ENCODE data around the gene ITGA6. TPM values are rescaled to one million over a fixed set of nuclear protein-coding genes. Genes with fewer than 3 reads are reported as not detected.

The ITGA6 gene
- total RNA-seq, 2 experiments from 2014 or later = 0.38 TPM; not detected in 1

- DNase-seq (ENCODE audit: low spot score) = no peak
- no peaks in the 10 kb centered on the region for H3K4me1 ChIP-seq (ENCODE audit: insufficient read depth, low read length, poor library complexity, severe bottlenecking)
- H3K27ac ChIP-seq (ENCODE audit: low read depth, low read length, poor library complexity, severe bottlenecking) = no peak overlapping the region
- no peaks in the 10 kb centered on the region for H3K79me2 ChIP-seq (ENCODE audit: insufficient read depth, low read depth, low read length)
- no peaks in the 10 kb centered on the region for H3K9me2 ChIP-seq (ENCODE audit: insufficient read depth, low read length)
- no peaks in the 10 kb centered on the region for H3K36me3 ChIP-seq (ENCODE audit: insufficient read depth, low read length)
- H4K20me1 ChIP-seq (ENCODE audit: insufficient read depth, low read length) = no peaks in the 10 kb centered on the region
- POLR2A ChIA-PET = no interaction called here
- CTCF ChIA-PET (ENCODE audit: unreplicated experiment) = no interaction called here
- BruUV-seq (replicated peaks) = no TSS peak
- no peak overlapping the region for H2AFZ ChIP-seq (ENCODE audit: low read length)
- H3K4me2 ChIP-seq (ENCODE audit: low read length) = no peak overlapping the region
- TF ChIP-seq EZH2phosphoT487 (IDR thresholded peaks at IDR 0.05; ENCODE audit: borderline replicate concordance, low read depth, low read length) (no peak), CTCF (conservative IDR thresholded peaks at IDR 0.05; ENCODE audit: low read length) (no peak)
- no peaks in the 10 kb centered on the region for H3K9me3 ChIP-seq (ENCODE audit: low read length)
- intact Hi-C loops (cut with micrococcal nuclease; ENCODE audit: unreplicated experiment) = loop anchor here (5.0 kb wide), 1 partner anchor 37 kb away; no protein-coding TSS in a partner anchor
- no peak overlapping the region for H3K4me3 ChIP-seq (ENCODE audit: low read depth, low read length, poor library complexity, severe bottlenecking)
These were observed 2.0 kb upstream of the ITGA6 start for GRCh38 chr2:172425336-172425735.

GRCh38 chr2:172426635-172427255, 641 bp upstream of the ITGA6 start:
- H3K9me3 ChIP-seq (ENCODE audit: low read length) = no peaks in the 10 kb centered on the region
- H3K79me2 ChIP-seq (ENCODE audit: insufficient read depth, low read depth, low read length) = no peaks in the 10 kb centered on the region
- no peaks in the 10 kb centered on the region for H3K36me3 ChIP-seq (ENCODE audit: insufficient read depth, low read length)
- no peak overlapping the region for H3K27ac ChIP-seq (ENCODE audit: low read depth, low read length, poor library complexity, severe bottlenecking)
- no peaks in the 10 kb centered on the region for H3K4me1 ChIP-seq (ENCODE audit: insufficient read depth, low read length, poor library complexity, severe bottlenecking)
- no peak for TF ChIP-seq EZH2phosphoT487 (IDR thresholded peaks at IDR 0.05; ENCODE audit: borderline replicate concordance, low read depth, low read length)
- TF ChIP-seq CTCF (conservative IDR thresholded peaks at IDR 0.05; ENCODE audit: low read length) = no peak
- no peak for DNase-seq (ENCODE audit: low spot score)
- intact Hi-C loops (cut with micrococcal nuclease; ENCODE audit: unreplicated experiment) = loop anchor here (5.0 kb wide), 1 partner anchor 36 kb away; no protein-coding TSS in a partner anchor
- no peaks in the 10 kb centered on the region for H3K9me2 ChIP-seq (ENCODE audit: insufficient read depth, low read length)
- POLR2A ChIA-PET = no interaction called here
- no peak overlapping the region for H3K4me3 ChIP-seq (ENCODE audit: low read depth, low read length, poor library complexity, severe bottlenecking)
- CTCF ChIA-PET (ENCODE audit: unreplicated experiment) = no interaction called here
- H2AFZ ChIP-seq (ENCODE audit: low read length) = no peak overlapping the region
- no peaks in the 10 kb centered on the region for H4K20me1 ChIP-seq (ENCODE audit: insufficient read depth, low read length)
- no TSS peak for BruUV-seq (replicated peaks)
- H3K4me2 ChIP-seq (ENCODE audit: low read length) = no peak overlapping the region

GRCh38 chr2:172427990-172428831, 825 bp downstream of the ITGA6 start:
- Histone ChIP-seq H3K79me2 (ENCODE audit: insufficient read depth, low read depth, low read length) (no peaks in the 10 kb centered on the region), H3K4me3 (ENCODE audit: low read depth, low read length, poor library complexity, severe bottlenecking) (no peak overlapping the region), H2AFZ (ENCODE audit: low read length) (no peak overlapping the region), H3K9me3 (ENCODE audit: low read length) (no peaks in the 10 kb centered on the region), H3K27ac (ENCODE audit: low read depth, low read length, poor library complexity, severe bottlenecking) (no peak overlapping the region), H3K9me2 (ENCODE audit: insufficient read depth, low read length) (no peaks in the 10 kb centered on the region), H3K4me2 (ENCODE audit: low read length) (peak overlapping the region; percentile 38; the same call in 1 of the 2 replicates), H4K20me1 (ENCODE audit: insufficient read depth, low read length) (no peaks in the 10 kb centered on the region), H3K4me1 (ENCODE audit: insufficient read depth, low read length, poor library complexity, severe bottlenecking) (no peaks in the 10 kb centered on the region), H3K36me3 (ENCODE audit: insufficient read depth, low read length) (no peaks in the 10 kb centered on the region)
- no peak for DNase-seq (ENCODE audit: low spot score)
- ChIA-PET POLR2A (no interaction called here), CTCF (ENCODE audit: unreplicated experiment) (no interaction called here)
- no TSS peak for BruUV-seq (replicated peaks)
- intact Hi-C loops (cut with micrococcal nuclease; ENCODE audit: unreplicated experiment) = loop anchor here (5.0 kb wide), 1 partner anchor 34 kb away; no protein-coding TSS in a partner anchor
- TF ChIP-seq EZH2phosphoT487 (IDR thresholded peaks at IDR 0.05; ENCODE audit: borderline replicate concordance, low read depth, low read length) (no peak; the same call in 1 of the 2 replicates), CTCF (conservative IDR thresholded peaks at IDR 0.05; ENCODE audit: low read length) (no peak)

All from OCI-LY7 (cell line).